K562 (cell line): ENCODE results near the gene GDF15. TPM values are rescaled to one million over a fixed set of nuclear protein-coding genes. Genes with fewer than 3 reads are reported as not detected.
A peak's percentile ranks its signal among the peaks of the same experiment; 100 is the strongest.

Source experiments
- BCOR ChIP-seq: fragments of 450-650 bp; IDR thresholded peaks from 2 replicates; pipeline ENCODE4 v1.6.1; 2016
- CBFB ChIP-seq: sonication (generic); formaldehyde crosslinking; IDR thresholded peaks from 2 replicates; pipeline ENCODE4 v1.4.0; 2020; ENCODE audit warnings: mild to moderate bottlenecking, missing genetic modification reagents
- CREB1 ChIP-seq, 2 experiments: sonication (generic) in 1 of 2; formaldehyde crosslinking in 1 of 2; IDR thresholded peaks; 2 replicates each; pipeline versions ENCODE4 v1.6.1 to v1.8.0; 2012 to 2022; ENCODE audit warnings: inconsistent platforms in 1 of 2, mild to moderate bottlenecking in 1 of 2, missing genetic modification reagents in 1 of 2, moderate library complexity in 1 of 2
- DLX4 ChIP-seq: fragments of 250-450 bp; sonication (Bioruptor Pico); IDR thresholded peaks from 2 replicates; pipeline ENCODE4 v1.6.1; 2021; ENCODE audit warnings: mild to moderate bottlenecking
- DMBX1 ChIP-seq: fragments of 250-450 bp; sonication (Bioruptor Pico); IDR thresholded peaks from 2 replicates; pipeline ENCODE4 v1.8.0; 2022; ENCODE audit warnings: inconsistent platforms, mild to moderate bottlenecking, moderate library complexity, borderline replicate concordance
- ELF2 ChIP-seq: fragments of 250-450 bp; sonication (Bioruptor Pico); IDR thresholded peaks from 2 replicates; pipeline ENCODE4 v1.5.0; 2021; ENCODE audit warnings: mild to moderate bottlenecking
- ETV5 ChIP-seq: sonication (generic); formaldehyde crosslinking; IDR thresholded peaks from 2 replicates; pipeline ENCODE4 v1.4.0; 2020; ENCODE audit warnings: low read depth, mild to moderate bottlenecking, missing genetic modification reagents
- HDAC2 ChIP-seq: fragments of 450-650 bp; IDR thresholded peaks from 2 replicates; pipeline ENCODE4 v1.6.1; 2016; ENCODE audit warnings: mild to moderate bottlenecking
- HEY1 ChIP-seq: fragments of 250-450 bp; sonication (Bioruptor Pico); IDR thresholded peaks from 2 replicates; pipeline ENCODE4 v1.5.0; 2020; ENCODE audit warnings: mild to moderate bottlenecking, moderate library complexity, borderline replicate concordance
- MAZ ChIP-seq, 2 experiments: fragments of 450-650 bp in 1 of 2; sonication (generic) in 1 of 2; formaldehyde crosslinking; IDR thresholded peaks in 1 of 2; conservative IDR thresholded peaks in 1 of 2; 2 replicates each; pipeline versions ENCODE4 v1.4.0 to v1.5.0; 2020; ENCODE audit warnings: mild to moderate bottlenecking in 1 of 2, missing genetic modification reagents in 1 of 2
- MYNN ChIP-seq, 2 experiments: sonication (generic); formaldehyde crosslinking in 1 of 2; IDR thresholded peaks; 2 replicates each; pipeline versions ENCODE4 v1.5.0 to v1.6.1; 2016 to 2020; ENCODE audit warnings: antibody characterized with exemption in 1 of 2, missing genetic modification reagents in 1 of 2
- NKRF ChIP-seq: fragments of 450-650 bp; IDR thresholded peaks from 2 replicates; pipeline ENCODE4 v1.6.1; 2016; ENCODE audit warnings: borderline replicate concordance
- NR1H2 ChIP-seq: sonication (generic); formaldehyde crosslinking; IDR thresholded peaks from 2 replicates; pipeline ENCODE4 v1.4.0; 2020; ENCODE audit warnings: mild to moderate bottlenecking, missing genetic modification reagents
- PHB ChIP-seq: fragments of 250-450 bp; sonication (Bioruptor Pico); IDR thresholded peaks from 2 replicates; pipeline ENCODE4 v1.5.0; 2021
- POLR2AphosphoS2 ChIP-seq: IDR thresholded peaks from 2 replicates; pipeline ENCODE4 v1.6.1; 2012; ENCODE audit warnings: low read length, improper control_type of control experiment
- RNF2 ChIP-seq: sonication (generic); IDR thresholded peaks from 2 replicates; pipeline ENCODE4 v1.6.1; 2016
- SAP30 ChIP-seq: fragments of 200-600 bp; sonication (generic); IDR thresholded peaks from 2 replicates; pipeline ENCODE4 v1.6.1; 2012; ENCODE audit warnings: borderline replicate concordance, low read depth, mild to moderate bottlenecking, moderate library complexity, low read length, control low read depth, inconsistent platforms; ENCODE audit not compliant: insufficient read depth, poor library complexity, severe bottlenecking
- TAF7 ChIP-seq: fragments of 450-650 bp; IDR thresholded peaks from 2 replicates; pipeline ENCODE4 v1.6.1; 2016; ENCODE audit warnings: missing genetic modification characterization, missing compliant biosample characterization
- THRAP3 ChIP-seq: fragments of 450-650 bp; IDR thresholded peaks from 2 replicates; pipeline ENCODE4 v1.6.1; 2016; ENCODE audit warnings: mild to moderate bottlenecking, inconsistent platforms, borderline replicate concordance
- TOE1 ChIP-seq, 2 experiments: fragments of 450-650 bp in 1 of 2; sonication (generic) in 1 of 2; formaldehyde crosslinking in 1 of 2; IDR thresholded peaks; 2 replicates each; pipeline versions ENCODE4 v1.7.1 to v1.8.0; 2016 to 2022; ENCODE audit warnings: borderline replicate concordance in 2 of 2, mild to moderate bottlenecking in 2 of 2, antibody characterized with exemption in 1 of 2, inconsistent platforms in 1 of 2, low read depth in 1 of 2, missing genetic modification reagents in 1 of 2, moderate library complexity in 1 of 2
- ZBTB17 ChIP-seq: fragments of 450-650 bp; formaldehyde crosslinking; IDR thresholded peaks from 2 replicates; pipeline ENCODE4 v1.4.0; 2020; ENCODE audit warnings: mild to moderate bottlenecking
- ZNF518B ChIP-seq: fragments of 250-450 bp; sonication (Bioruptor Pico); IDR thresholded peaks from 2 replicates; pipeline ENCODE4 v1.5.0; 2021; ENCODE audit warnings: mild to moderate bottlenecking, moderate library complexity
- polyA plus RNA-seq, 8 experiments: library from polyadenylated mRNA; depleted of rRNA in 4 of 8; stranded (reverse) in 5 of 8; unstranded in 3 of 8; fragments of >200 nt; fragmentation: Nextera tagmentation in 2 of 8; fragmentation: Illumina TruSeq in 1 of 8; extraction: Ambion mirVana in 2 of 8; extraction: Trizol in 1 of 8; gene quantifications; 2 replicates each; pipeline versions ENCODE4 v1.2.1 to v1.2.3, GENCODE V29; 2011 to 2014; ENCODE audit warnings: inconsistent platforms in 1 of 8, missing spikeins in 1 of 8
- total RNA-seq, 7 experiments: library from RNA; depleted of rRNA in 6 of 7; stranded (reverse); fragments of >200 nt in 6 of 7; fragmentation: Illumina TruSeq in 2 of 7; extraction: Trizol in 2 of 7; gene quantifications; 2 replicates each; pipeline versions ENCODE4 v1.2.1 to v1.2.3, GENCODE V29; 2011 to 2021; ENCODE audit warnings: low replicate concordance in 1 of 7

The GDF15 gene
- total and polyA plus RNA-seq, 9 of the 15 experiments (the other 6 are each of a cell fraction or from before 2014, with no cell fraction given): 2.3 to 82.4 (median 12.5) TPM

GRCh38 chr19:18373892-18374629 is 11.9 kb upstream of the GDF15 start (continued):
- TF ChIP-seq MAZ (CRISPR knock-in tag; conservative IDR thresholded peaks at IDR 0.05 in 1 of 2, IDR thresholded peaks at IDR 0.05 in 1 of 2) (peak; percentile 63 to 86), ETV5 (CRISPR knock-in tag) (peak; percentile 99), TAF7 (tag) (peak; percentile 41; the same call in 1 of the 2 replicates), TOE1 (IDR thresholded peaks at IDR 0.05; ENCODE audit: borderline replicate concordance) (peak; percentile 54), TOE1 (CRISPR knock-in tag; IDR thresholded peaks at IDR 0.05; ENCODE audit: borderline replicate concordance, low read depth) (no peak), HDAC2 (peak; percentile 89), RNF2 (peak; percentile 96), BCOR (peak; percentile 99), THRAP3 (0 out of 2 replicates have a peak, but pooled peaks have one; percentile 34), DLX4 (CRISPR knock-in tag) (no peak), ZNF518B (no peak), SAP30 (peak; percentile 40), ELF2 (CRISPR knock-in tag) (peak; percentile 81), NR1H2 (CRISPR knock-in tag) (peak; percentile 80; the same call in 1 of the 2 replicates), ZBTB17 (CRISPR knock-in tag) (0 out of 2 replicates have a peak, but pooled peaks have one; percentile 24), PHB (CRISPR knock-in tag) (no peak), POLR2AphosphoS2 (no peak), NKRF (peak; percentile 77; the same call in 1 of the 2 replicates), HEY1 (CRISPR knock-in tag) (no peak), DMBX1 (peak; percentile 55; the same call in 1 of the 2 replicates), MYNN (IDR thresholded peaks at IDR 0.05) (peak; percentile 89), MYNN (CRISPR knock-in tag; IDR thresholded peaks at IDR 0.05) (no peak), CREB1 (IDR thresholded peaks at IDR 0.05) (peak; percentile 67), CREB1 (CRISPR knock-in tag; IDR thresholded peaks at IDR 0.05) (peak; percentile 42), CBFB (CRISPR knock-in tag) (peak; percentile 93)
